GM18870 (cell line): ENCODE results near the gene EPB41L2.

Source experiments
- ATAC-seq: cut with Tn5 transposase; IDR thresholded peaks from one replicate; pipeline ENCODE4 v1.9.1; 2021; ENCODE audit warnings: moderate library complexity; ENCODE audit not compliant: unreplicated experiment

Gene EPB41L2

GRCh38 chr6:130980310-130981032, 82.6 kb downstream of the EPB41L2 start:
- no peak for ATAC-seq

GRCh38 chr6:130978660-130979396, 84.2 kb downstream of the EPB41L2 start:
- ATAC-seq: no peak

GRCh38 chr6:130978180-130978579, 84.9 kb downstream of the EPB41L2 start:
- ATAC-seq: no peak

GRCh38 chr6:130975325-130975724, 87.7 kb downstream of the EPB41L2 start:
- ATAC-seq: no peak

- no peak for ATAC-seq
These were observed 89.3 kb downstream of the EPB41L2 start for GRCh38 chr6:130973521-130974277.

GRCh38 chr6:130971504-130971903, 91.5 kb downstream of the EPB41L2 start:
- no peak for ATAC-seq

GRCh38 chr6:130970839-130971410, 92.1 kb downstream of the EPB41L2 start:
- ATAC-seq: no peak

GRCh38 chr6:130969791-130970491, 93.1 kb downstream of the EPB41L2 start:
- no peak for ATAC-seq

GRCh38 chr6:130969166-130969565, 93.9 kb downstream of the EPB41L2 start:
- ATAC-seq: no peak

GRCh38 chr6:130968476-130968875, 94.6 kb downstream of the EPB41L2 start:
- ATAC-seq: no peak

- ATAC-seq: no peak
These were observed 95.3 kb downstream of the EPB41L2 start for GRCh38 chr6:130967502-130968445.

- no peak for ATAC-seq
These were observed 96.6 kb downstream of the EPB41L2 start for GRCh38 chr6:130966344-130966980.

GRCh38 chr6:130965656-130966055, 97.4 kb downstream of the EPB41L2 start:
- ATAC-seq: no peak

- ATAC-seq: no peak
These were observed 98.0 kb downstream of the EPB41L2 start for GRCh38 chr6:130964808-130965604.

GRCh38 chr6:130964289-130964688, 98.8 kb downstream of the EPB41L2 start:
- ATAC-seq: no peak

GRCh38 chr6:130962966-130963365, 100.1 kb downstream of the EPB41L2 start:
- ATAC-seq: no peak

- peak; percentile 33 for ATAC-seq
These were observed 101.9 kb downstream of the EPB41L2 start for GRCh38 chr6:130961148-130961547.

GRCh38 chr6:130959951-130960350, 103.1 kb downstream of the EPB41L2 start:
- no peak for ATAC-seq
